ENCODE measurements around the gene SIPA1.

The SIPA1 gene

GRCh38 chr11:65620666-65621065, 17.2 kb upstream of the SIPA1 start:
- H3K79me2 ChIP-seq (ENCODE audit: insufficient read depth, low read length), result peaks cover 9% of the 10 kb centered on the region; the same call in 1 of the 2 replicates
- no peak for TF ChIP-seq CTCF (IDR thresholded peaks at IDR 0.05; ENCODE audit: low read length)
- TF ChIP-seq EZH2 (IDR thresholded peaks at IDR 0.05; ENCODE audit: borderline replicate concordance, low read length), result no peak
- H3K9me3 ChIP-seq (ENCODE audit: low read length), result no peaks in the 10 kb centered on the region
- H3F3A ChIP-seq (ENCODE audit: insufficient read depth, low read length), result no peaks in the 10 kb centered on the region
- no peak overlapping the region for H2AFZ ChIP-seq (ENCODE audit: low read length)
- H3K9ac ChIP-seq (ENCODE audit: low read length), result no peak overlapping the region
- H3K4me1 ChIP-seq (ENCODE audit: insufficient read depth, low read length, severe bottlenecking), result peaks cover 35% of the 10 kb centered on the region
- no peaks in the 10 kb centered on the region for H3K27me3 ChIP-seq (ENCODE audit: insufficient read depth, low read length)
- no peaks in the 10 kb centered on the region for H4K20me1 ChIP-seq (ENCODE audit: insufficient read depth, low read length)
- no peak overlapping the region for H3K4me3 ChIP-seq (ENCODE audit: low read depth, low read length, poor library complexity, severe bottlenecking)
- H3K9me2 ChIP-seq (ENCODE audit: low read depth, low read length), result no peaks in the 10 kb centered on the region
- H3K4me2 ChIP-seq (ENCODE audit: low read length), result no peak overlapping the region
- no peak overlapping the region for H3K27ac ChIP-seq (ENCODE audit: low read depth, low read length, poor library complexity, severe bottlenecking)
- H3K36me3 ChIP-seq (ENCODE audit: insufficient read depth, low read length), result peaks cover 81% of the 10 kb centered on the region

GRCh38 chr11:65621460-65621859, 16.4 kb upstream of the SIPA1 start:
- H3K36me3 ChIP-seq (ENCODE audit: insufficient read depth, low read length), result peaks cover 89% of the 10 kb centered on the region
- H3K9me3 ChIP-seq (ENCODE audit: low read length), result no peaks in the 10 kb centered on the region
- no peak overlapping the region for H3K27ac ChIP-seq (ENCODE audit: low read depth, low read length, poor library complexity, severe bottlenecking)
- no peaks in the 10 kb centered on the region for H3F3A ChIP-seq (ENCODE audit: insufficient read depth, low read length)
- H3K9me2 ChIP-seq (ENCODE audit: low read depth, low read length), result no peaks in the 10 kb centered on the region
- no peak overlapping the region for H2AFZ ChIP-seq (ENCODE audit: low read length)
- H3K4me3 ChIP-seq (ENCODE audit: low read depth, low read length, poor library complexity, severe bottlenecking), result no peak overlapping the region
- H3K79me2 ChIP-seq (ENCODE audit: insufficient read depth, low read length), result peaks cover 6% of the 10 kb centered on the region; the same call in 1 of the 2 replicates
- peaks cover 32% of the 10 kb centered on the region for H3K4me1 ChIP-seq (ENCODE audit: insufficient read depth, low read length, severe bottlenecking)
- TF ChIP-seq EZH2 (IDR thresholded peaks at IDR 0.05; ENCODE audit: borderline replicate concordance, low read length) (no peak), CTCF (IDR thresholded peaks at IDR 0.05; ENCODE audit: low read length) (no peak)
- H3K4me2 ChIP-seq (ENCODE audit: low read length), result no peak overlapping the region
- no peak overlapping the region for H3K9ac ChIP-seq (ENCODE audit: low read length)
- H4K20me1 ChIP-seq (ENCODE audit: insufficient read depth, low read length), result no peaks in the 10 kb centered on the region
- no peaks in the 10 kb centered on the region for H3K27me3 ChIP-seq (ENCODE audit: insufficient read depth, low read length)

- Histone ChIP-seq H3F3A (ENCODE audit: insufficient read depth, low read length) (no peaks in the 10 kb centered on the region), H3K27me3 (ENCODE audit: insufficient read depth, low read length) (no peaks in the 10 kb centered on the region), H3K4me3 (ENCODE audit: low read depth, low read length, poor library complexity, severe bottlenecking) (no peak overlapping the region), H3K36me3 (ENCODE audit: insufficient read depth, low read length) (peaks cover 95% of the 10 kb centered on the region), H3K4me1 (ENCODE audit: insufficient read depth, low read length, severe bottlenecking) (peaks cover 26% of the 10 kb centered on the region), H3K79me2 (ENCODE audit: insufficient read depth, low read length) (peaks cover under 1% of the 10 kb centered on the region; the same call in 1 of the 2 replicates), H4K20me1 (ENCODE audit: insufficient read depth, low read length) (no peaks in the 10 kb centered on the region), H3K9me2 (ENCODE audit: low read depth, low read length) (no peaks in the 10 kb centered on the region), H3K9ac (ENCODE audit: low read length) (no peak overlapping the region), H3K4me2 (ENCODE audit: low read length) (no peak overlapping the region), H2AFZ (ENCODE audit: low read length) (no peak overlapping the region), H3K27ac (ENCODE audit: low read depth, low read length, poor library complexity, severe bottlenecking) (no peak overlapping the region), H3K9me3 (ENCODE audit: low read length) (no peaks in the 10 kb centered on the region)
- TF ChIP-seq CTCF (IDR thresholded peaks at IDR 0.05; ENCODE audit: low read length) (no peak), EZH2 (IDR thresholded peaks at IDR 0.05; ENCODE audit: borderline replicate concordance, low read length) (no peak)
These were observed 15.9 kb upstream of the SIPA1 start for GRCh38 chr11:65622011-65622410.

Measured in OCI-LY1 (cell line).